Hepatocyte (in vitro differentiated cells): ENCODE data around the gene PRKCA. TPM values are rescaled to one million over a fixed set of nuclear protein-coding genes. Genes with fewer than 3 reads are reported as not detected.

Experiments used
- DNase-seq: peaks from one replicate; pipeline ENCODE4 v3.0.0-alpha.2; 2016; ENCODE audit warnings: low spot score
- H2AFZ ChIP-seq: fragments of 200-600 bp; sonication (generic); 2 replicates; pipeline ENCODE4 v1.6.0; 2016; ENCODE audit warnings: antibody characterized with exemption, mild to moderate bottlenecking
- H3K27ac ChIP-seq: fragments of 200-600 bp; sonication (generic); 2 replicates; pipeline ENCODE4 v1.5.1; 2016; ENCODE audit warnings: mild to moderate bottlenecking
- H3K27me3 ChIP-seq: fragments of 200-600 bp; sonication (generic); 2 replicates; pipeline ENCODE4 v1.6.1; 2016
- H3K36me3 ChIP-seq: fragments of 200-600 bp; sonication (generic); replicated peaks from 2 replicates; pipeline ENCODE4 v1.5.1; 2016; ENCODE audit warnings: low read depth; ENCODE audit not compliant: insufficient read depth
- H3K4me1 ChIP-seq: fragments of 200-600 bp; sonication (generic); 2 replicates; pipeline ENCODE4 v1.5.1; 2016; ENCODE audit warnings: mild to moderate bottlenecking, moderate library complexity; ENCODE audit not compliant: insufficient read depth
- H3K4me2 ChIP-seq: fragments of 200-600 bp; sonication (generic); 2 replicates; pipeline ENCODE4 v1.6.0; 2016
- H3K4me3 ChIP-seq: fragments of 200-600 bp; sonication (generic); 2 replicates; pipeline ENCODE4 v1.5.1; 2016; ENCODE audit warnings: mild to moderate bottlenecking
- H3K79me2 ChIP-seq: fragments of 200-600 bp; sonication (generic); 2 replicates; pipeline ENCODE4 v1.6.0; 2017; ENCODE audit warnings: mild to moderate bottlenecking
- H3K9me2 ChIP-seq: fragments of 200-600 bp; sonication (generic); replicated peaks from 2 replicates; pipeline ENCODE4 v1.6.0; 2017; ENCODE audit warnings: mild to moderate bottlenecking; ENCODE audit not compliant: insufficient read depth
- H3K9me3 ChIP-seq: fragments of 200-600 bp; sonication (generic); 2 replicates; pipeline ENCODE4 v1.5.1; 2016; ENCODE audit warnings: low read depth, mild to moderate bottlenecking
- H4K20me1 ChIP-seq: fragments of 200-600 bp; sonication (generic); 2 replicates; pipeline ENCODE4 v1.6.0; 2016; ENCODE audit warnings: mild to moderate bottlenecking; ENCODE audit not compliant: insufficient read depth, poor library complexity, severe bottlenecking
- CTCF ChIP-seq: fragments of 200-600 bp; sonication (generic); IDR thresholded peaks from 2 replicates; pipeline ENCODE4 v1.5.1; 2016; ENCODE audit warnings: antibody characterized with exemption, mild to moderate bottlenecking; ENCODE audit not compliant: poor library complexity
- EZH2 ChIP-seq: fragments of 200-600 bp; sonication (generic); IDR thresholded peaks from 2 replicates; pipeline ENCODE4 v1.6.1; 2016; ENCODE audit warnings: antibody characterized with exemption, mild to moderate bottlenecking, borderline replicate concordance
- EZH2phosphoT487 ChIP-seq: fragments of 200-600 bp; sonication (generic); IDR thresholded peaks from one replicate; pipeline ENCODE4 v1.6.1; 2018; ENCODE audit warnings: antibody characterized with exemption, mild to moderate bottlenecking, low read depth, moderate library complexity; ENCODE audit not compliant: unreplicated experiment, severe bottlenecking
- WGBS: methylation state at CpG from one replicate; pipeline ENCODE4 v1.1.6; 2016; ENCODE audit warnings: low lambda C conversion rate; ENCODE audit errors: missing lambda C conversion rate; 5-methylcytosine and 5-hydroxymethylcytosine counted together
- polyA plus RNA-seq: library from polyadenylated mRNA; unstranded; fragments of >200 nt; fragmentation: Nextera tagmentation; extraction: Ambion mirVana; gene quantifications from 2 replicates; pipeline ENCODE4 v1.2.1, GENCODE V29; 2016
- total RNA-seq: library from RNA; depleted of rRNA; stranded (reverse); fragments of >200 nt; gene quantifications from 2 replicates; pipeline ENCODE4 v1.2.3, GENCODE V29; 2014

PRKCA gene
- total and polyA plus RNA-seq, 2 experiments from 2014 or later, result 5.9 to 18.5 TPM

DNA sequence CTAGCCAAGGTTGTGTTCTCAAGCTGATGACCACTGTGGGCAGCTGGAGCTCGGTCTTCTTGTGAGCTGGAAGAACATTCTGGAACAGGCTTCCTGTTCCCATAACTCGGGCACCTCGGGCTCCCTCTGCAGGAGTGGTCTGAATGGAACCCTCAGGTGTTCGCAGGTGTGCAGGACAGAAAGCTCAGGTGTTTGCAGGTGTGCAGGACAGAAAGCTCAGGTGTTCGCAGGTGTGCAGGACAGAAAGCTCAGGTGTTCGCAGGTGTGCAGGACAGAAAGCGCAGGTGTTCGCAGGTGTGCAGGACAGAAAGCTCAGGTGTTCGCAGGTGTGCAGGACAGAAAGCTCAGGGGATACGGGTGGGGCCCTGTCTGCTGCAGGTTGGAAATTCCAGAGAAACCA lies 423.5 kb downstream of the PRKCA start:
- no peaks in the 10 kb centered on the region for H3K9me2 ChIP-seq
- H4K20me1 ChIP-seq, result no peaks in the 10 kb centered on the region
- H3K4me2 ChIP-seq, result no peak overlapping the region
- TF ChIP-seq EZH2phosphoT487 (no peak), EZH2 (no peak), CTCF (no peak)
- H3K27ac ChIP-seq, result no peak overlapping the region
- no peak for DNase-seq
- H3K79me2 ChIP-seq, result no peaks in the 10 kb centered on the region
- no peaks in the 10 kb centered on the region for H3K4me1 ChIP-seq
- WGBS, result 95% methylated on average over 10 of the region's 10 CpGs
- no peak overlapping the region for H2AFZ ChIP-seq
- no peaks in the 10 kb centered on the region for H3K27me3 ChIP-seq
- no peak overlapping the region for H3K4me3 ChIP-seq
- no peaks in the 10 kb centered on the region for H3K9me3 ChIP-seq
- no peaks in the 10 kb centered on the region for H3K36me3 ChIP-seq

DNA sequence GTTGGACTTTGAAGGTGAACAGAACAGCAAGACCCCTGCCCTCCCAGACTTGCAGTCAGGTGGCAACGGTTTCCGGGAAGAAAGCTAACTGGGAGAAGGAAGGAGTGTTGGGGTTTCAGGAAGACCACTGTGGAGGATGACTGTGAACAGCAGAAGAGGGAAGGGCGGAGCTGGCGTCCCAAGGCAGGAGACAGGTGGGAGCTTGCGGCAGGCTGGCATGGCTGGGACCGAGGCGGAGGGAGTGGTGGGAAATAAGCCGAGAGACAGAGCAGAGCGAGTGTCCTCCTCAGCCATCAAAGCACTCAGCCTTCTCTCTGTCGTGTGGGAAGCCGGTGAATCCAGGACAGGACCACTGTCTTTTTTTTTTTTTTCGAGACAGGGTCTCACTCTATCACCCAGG lies 424.0 kb downstream of the PRKCA start:
- Histone ChIP-seq H3K79me2 (no peaks in the 10 kb centered on the region), H2AFZ (no peak overlapping the region), H3K9me3 (no peaks in the 10 kb centered on the region), H4K20me1 (no peaks in the 10 kb centered on the region), H3K27me3 (no peaks in the 10 kb centered on the region), H3K27ac (no peak overlapping the region), H3K4me2 (no peak overlapping the region), H3K9me2 (no peaks in the 10 kb centered on the region), H3K4me1 (no peaks in the 10 kb centered on the region), H3K36me3 (no peaks in the 10 kb centered on the region), H3K4me3 (no peak overlapping the region)
- 96% methylated on average over 11 of the region's 12 CpGs for WGBS
- TF ChIP-seq EZH2 (no peak), CTCF (no peak), EZH2phosphoT487 (no peak)
- no peak for DNase-seq

- no peak overlapping the region for H3K4me3 ChIP-seq
- no peaks in the 10 kb centered on the region for H4K20me1 ChIP-seq
- H3K4me1 ChIP-seq, result no peaks in the 10 kb centered on the region
- TF ChIP-seq EZH2phosphoT487 (no peak), EZH2 (no peak), CTCF (no peak)
- no peak overlapping the region for H2AFZ ChIP-seq
- no peaks in the 10 kb centered on the region for H3K9me3 ChIP-seq
- no peak overlapping the region for H3K4me2 ChIP-seq
- DNase-seq, result no peak
- H3K36me3 ChIP-seq, result no peaks in the 10 kb centered on the region
- no peaks in the 10 kb centered on the region for H3K79me2 ChIP-seq
- H3K27me3 ChIP-seq, result no peaks in the 10 kb centered on the region
- no peak overlapping the region for H3K27ac ChIP-seq
- whole genome bisulfite sequencing, result 95% methylated on average over 11 of the region's 11 CpGs
- no peaks in the 10 kb centered on the region for H3K9me2 ChIP-seq
Measured at GRCh38 chr17:66726846-66727245, 424.4 kb downstream of the PRKCA start.
